ENCODE measurements around the gene DCAF6.
"Not testable (repeated sequence)": the region's sequence is repeated elsewhere in the genome, so short reads cannot be mapped to it uniquely, and the experiment has no call there.

The DCAF6 gene

DNA sequence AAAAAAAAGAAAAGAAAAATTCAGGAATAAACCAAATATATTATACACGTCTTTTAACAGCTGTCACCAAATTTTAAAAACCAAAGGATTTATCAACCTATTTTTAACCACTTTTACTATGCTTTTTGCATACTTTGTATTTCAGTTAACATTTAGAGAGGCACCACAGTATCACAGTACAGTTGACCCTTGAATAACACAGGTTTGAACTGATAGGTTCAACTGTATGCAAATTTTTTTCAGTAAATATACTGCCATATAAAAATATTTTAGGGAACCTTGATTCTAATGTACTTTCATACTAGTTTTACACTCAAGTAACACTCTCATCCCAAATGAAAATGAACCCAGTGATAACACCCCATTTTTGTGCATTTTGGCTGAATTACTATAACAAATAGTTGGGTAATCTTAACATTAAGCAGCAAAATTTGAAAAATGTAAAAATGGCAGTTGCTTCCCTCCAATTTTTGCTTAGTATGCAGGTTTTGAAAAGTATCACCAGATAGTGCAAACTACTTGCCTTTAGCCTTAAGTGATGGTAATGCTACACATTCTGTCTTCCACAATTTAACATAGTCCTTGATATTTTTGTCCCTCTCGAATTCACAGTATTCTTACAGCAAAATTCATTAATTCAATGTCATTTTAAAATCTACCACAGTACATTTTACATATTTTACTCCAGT is 11.8 kb upstream of the DCAF6 start:
- Histone ChIP-seq H3K9ac (ENCODE audit: low read depth, low read length) (no peak overlapping the region), H3K4me1 (ENCODE audit: insufficient read depth, low read length) (no peaks in the 10 kb centered on the region; the same call in 1 of the 2 replicates), H3K27me3 (ENCODE audit: insufficient read depth, low read length) (no peaks in the 10 kb centered on the region), H3K27ac (ENCODE audit: low read length) (no peak overlapping the region), H3K4me3 (ENCODE audit: low read length) (no peak overlapping the region), H3K36me3 (ENCODE audit: insufficient read depth, low read depth, low read length) (no peaks in the 10 kb centered on the region), H3K9me3 (ENCODE audit: insufficient read depth, low read depth, low read length) (no peaks in the 10 kb centered on the region)

DNA sequence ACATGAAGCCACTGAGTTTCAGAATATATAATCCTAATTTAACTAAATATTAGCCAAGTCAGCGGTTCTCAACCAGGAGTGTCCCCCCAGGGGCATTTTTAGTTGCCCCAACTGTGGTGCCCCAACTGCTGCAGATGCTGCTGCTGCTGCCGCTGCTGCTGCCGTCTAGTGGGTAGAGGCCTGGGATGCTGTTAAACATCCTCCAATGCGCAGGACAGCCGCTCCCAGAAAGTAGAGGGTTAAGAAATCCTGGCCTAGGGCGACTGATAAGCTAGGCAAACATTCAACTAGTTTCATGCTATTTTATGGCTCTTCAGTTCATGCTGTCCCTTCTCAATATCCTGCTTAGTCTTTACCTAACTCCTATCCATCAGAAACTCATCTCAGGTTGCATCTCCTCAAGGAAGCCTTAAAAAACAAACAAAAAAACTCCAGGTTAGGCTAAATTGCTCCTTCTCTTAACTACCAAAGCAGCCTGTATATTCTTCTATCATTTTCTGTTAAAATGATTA is 9.9 kb upstream of the DCAF6 start:
- Histone ChIP-seq H3K27ac (ENCODE audit: low read length) (no peak overlapping the region), H3K27me3 (ENCODE audit: insufficient read depth, low read length) (no peaks in the 10 kb centered on the region), H3K4me1 (ENCODE audit: insufficient read depth, low read length) (no peaks in the 10 kb centered on the region; the same call in 1 of the 2 replicates), H3K9ac (ENCODE audit: low read depth, low read length) (no peak overlapping the region), H3K36me3 (ENCODE audit: insufficient read depth, low read depth, low read length) (no peaks in the 10 kb centered on the region), H3K4me3 (ENCODE audit: low read length) (no peak overlapping the region), H3K9me3 (ENCODE audit: insufficient read depth, low read depth, low read length) (no peaks in the 10 kb centered on the region)

DNA sequence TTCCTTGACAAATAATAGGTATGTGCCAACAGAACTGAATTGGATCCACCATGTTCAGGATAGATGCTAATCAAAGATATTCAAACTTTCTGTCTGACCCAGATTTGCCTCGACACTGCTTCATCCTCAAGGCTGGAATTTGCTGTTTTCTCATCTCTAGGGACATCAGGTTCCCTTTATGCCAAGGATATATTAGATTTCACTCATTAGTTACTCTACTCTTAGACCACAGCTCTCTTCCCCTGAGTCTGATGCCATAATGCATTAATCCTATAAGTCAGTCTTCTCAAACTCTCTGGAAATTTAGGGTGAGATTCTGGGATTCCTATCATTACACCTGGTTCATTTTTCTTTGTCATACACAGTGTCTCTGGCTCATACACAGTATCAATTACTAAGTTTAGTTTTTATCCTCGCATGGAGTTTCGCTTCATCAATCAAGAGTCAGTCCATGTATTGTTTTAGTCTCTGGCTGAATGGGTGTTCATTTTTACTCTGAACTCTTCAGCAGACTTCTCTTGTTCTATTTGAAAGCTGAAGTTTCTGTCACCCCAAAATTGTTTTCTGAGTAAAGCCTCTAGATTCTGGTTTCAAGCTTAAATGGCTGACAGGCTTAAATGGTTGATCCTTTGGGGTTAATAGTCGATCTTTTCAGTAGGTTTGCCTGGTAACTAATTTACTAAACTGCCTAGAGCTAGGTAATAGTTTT is 9.3 kb upstream of the DCAF6 start:
- Histone ChIP-seq H3K9me3 (ENCODE audit: insufficient read depth, low read depth, low read length) (no peaks in the 10 kb centered on the region), H3K4me3 (ENCODE audit: low read length) (no peak overlapping the region), H3K4me1 (ENCODE audit: insufficient read depth, low read length) (no peaks in the 10 kb centered on the region; the same call in 1 of the 2 replicates), H3K27ac (ENCODE audit: low read length) (no peak overlapping the region), H3K36me3 (ENCODE audit: insufficient read depth, low read depth, low read length) (no peaks in the 10 kb centered on the region), H3K27me3 (ENCODE audit: insufficient read depth, low read length) (no peaks in the 10 kb centered on the region), H3K9ac (ENCODE audit: low read depth, low read length) (no peak overlapping the region)

DNA sequence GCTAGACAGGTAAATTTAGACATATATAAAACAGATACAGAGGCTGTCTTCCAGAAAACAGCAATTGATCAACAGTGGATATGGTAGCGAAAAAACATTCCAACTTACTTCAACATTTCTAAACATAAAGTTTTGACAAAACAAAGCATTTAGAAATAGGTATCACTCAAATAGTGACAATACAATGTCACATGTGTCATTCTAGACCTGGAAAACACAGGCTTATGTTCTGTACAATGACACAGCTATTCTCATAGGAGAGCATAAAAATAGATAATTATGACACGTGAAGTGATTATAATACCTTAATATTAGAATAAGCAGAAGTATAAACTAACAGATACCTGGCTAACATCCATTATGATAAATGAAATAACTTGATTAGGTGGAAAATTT is 8.0 kb upstream of the DCAF6 start:
- H3K4me3 ChIP-seq (ENCODE audit: low read length) = no peak overlapping the region
- H3K9ac ChIP-seq (ENCODE audit: low read depth, low read length) = no peak overlapping the region
- H3K4me1 ChIP-seq (ENCODE audit: insufficient read depth, low read length) = no peaks in the 10 kb centered on the region; the same call in 1 of the 2 replicates
- no peaks in the 10 kb centered on the region for H3K36me3 ChIP-seq (ENCODE audit: insufficient read depth, low read depth, low read length)
- H3K27me3 ChIP-seq (ENCODE audit: insufficient read depth, low read length) = no peaks in the 10 kb centered on the region
- no peak overlapping the region for H3K27ac ChIP-seq (ENCODE audit: low read length)
- no peaks in the 10 kb centered on the region for H3K9me3 ChIP-seq (ENCODE audit: insufficient read depth, low read depth, low read length)

DNA sequence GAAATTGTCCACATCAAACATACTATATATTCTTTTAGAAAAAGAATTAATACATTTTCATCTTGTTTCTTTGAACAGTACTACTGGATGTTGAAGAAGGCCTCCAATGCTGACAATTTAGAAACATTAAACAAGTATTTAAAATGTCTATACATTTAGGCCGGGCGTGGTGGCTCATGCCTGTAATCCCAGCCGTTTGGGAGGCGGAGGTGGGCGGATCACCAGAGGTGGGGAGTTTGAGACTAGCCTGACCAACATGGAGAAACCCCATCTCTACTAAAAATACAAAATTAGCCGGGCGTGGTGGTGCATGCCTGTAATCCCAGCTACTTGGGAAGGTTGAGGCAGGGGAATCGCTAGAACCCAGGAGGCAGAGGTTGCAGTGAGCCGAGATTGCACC is 7.6 kb upstream of the DCAF6 start:
- not testable (repeated sequence) for H3K4me1 ChIP-seq (ENCODE audit: insufficient read depth, low read length); H3K4me3 ChIP-seq (ENCODE audit: low read length); H3K36me3 ChIP-seq (ENCODE audit: insufficient read depth, low read depth, low read length); H3K27ac ChIP-seq (ENCODE audit: low read length); H3K9me3 ChIP-seq (ENCODE audit: insufficient read depth, low read depth, low read length); H3K27me3 ChIP-seq (ENCODE audit: insufficient read depth, low read length); H3K9ac ChIP-seq (ENCODE audit: low read depth, low read length)

DNA sequence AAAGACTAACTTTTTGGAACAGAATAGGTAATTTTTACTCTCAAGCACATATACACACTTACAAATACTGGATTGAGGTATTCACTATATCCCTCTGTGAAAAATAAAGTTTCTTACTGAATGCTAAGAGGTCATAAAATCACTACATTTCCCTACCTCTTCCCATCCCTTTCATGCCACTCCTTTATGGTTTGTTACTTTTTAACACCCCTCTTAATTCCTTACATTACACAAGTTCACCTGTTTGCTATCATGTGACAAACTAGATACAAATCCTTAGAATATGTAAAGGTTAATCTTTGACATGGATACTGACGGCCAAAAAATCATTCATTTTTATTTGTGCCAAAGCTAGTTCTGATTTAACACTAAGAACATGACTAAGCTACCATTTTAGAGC is 6.8 kb upstream of the DCAF6 start:
- H3K27me3 ChIP-seq (ENCODE audit: insufficient read depth, low read length) = no peaks in the 10 kb centered on the region
- no peaks in the 10 kb centered on the region for H3K36me3 ChIP-seq (ENCODE audit: insufficient read depth, low read depth, low read length)
- peaks cover 3% of the 10 kb centered on the region; the same call in 1 of the 2 replicates for H3K4me1 ChIP-seq (ENCODE audit: insufficient read depth, low read length)
- no peak overlapping the region for H3K9ac ChIP-seq (ENCODE audit: low read depth, low read length)
- H3K9me3 ChIP-seq (ENCODE audit: insufficient read depth, low read depth, low read length) = no peaks in the 10 kb centered on the region
- H3K27ac ChIP-seq (ENCODE audit: low read length) = no peak overlapping the region
- no peak overlapping the region for H3K4me3 ChIP-seq (ENCODE audit: low read length)

DNA sequence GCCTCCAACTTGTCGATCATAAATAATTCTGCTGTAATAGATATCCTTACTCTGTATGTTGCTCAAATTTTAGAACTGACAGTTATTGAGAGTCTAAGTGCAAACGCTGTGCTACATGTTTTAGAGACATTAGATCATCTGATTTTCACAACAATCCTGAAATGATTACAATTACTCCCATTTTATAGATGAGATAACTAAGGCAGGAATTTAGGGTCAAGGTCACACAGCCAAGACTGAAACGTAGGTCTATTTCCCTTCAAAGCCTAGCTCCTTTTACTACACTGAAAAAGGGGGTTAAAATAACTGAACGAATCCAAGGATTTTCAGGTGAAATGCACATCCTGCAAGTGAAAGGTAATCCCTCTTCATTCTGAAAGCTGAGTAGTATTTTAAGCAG is 2.7 kb upstream of the DCAF6 start:
- Histone ChIP-seq H3K4me3 (ENCODE audit: low read length) (0 out of 2 replicates have a peak overlapping the region, but pooled peaks have one; percentile 95), H3K4me1 (ENCODE audit: insufficient read depth, low read length) (peaks cover 13% of the 10 kb centered on the region; the same call in 1 of the 2 replicates), H3K27me3 (ENCODE audit: insufficient read depth, low read length) (no peaks in the 10 kb centered on the region), H3K36me3 (ENCODE audit: insufficient read depth, low read depth, low read length) (no peaks in the 10 kb centered on the region), H3K27ac (ENCODE audit: low read length) (no peak overlapping the region), H3K9ac (ENCODE audit: low read depth, low read length) (no peak overlapping the region), H3K9me3 (ENCODE audit: insufficient read depth, low read depth, low read length) (no peaks in the 10 kb centered on the region)

DNA sequence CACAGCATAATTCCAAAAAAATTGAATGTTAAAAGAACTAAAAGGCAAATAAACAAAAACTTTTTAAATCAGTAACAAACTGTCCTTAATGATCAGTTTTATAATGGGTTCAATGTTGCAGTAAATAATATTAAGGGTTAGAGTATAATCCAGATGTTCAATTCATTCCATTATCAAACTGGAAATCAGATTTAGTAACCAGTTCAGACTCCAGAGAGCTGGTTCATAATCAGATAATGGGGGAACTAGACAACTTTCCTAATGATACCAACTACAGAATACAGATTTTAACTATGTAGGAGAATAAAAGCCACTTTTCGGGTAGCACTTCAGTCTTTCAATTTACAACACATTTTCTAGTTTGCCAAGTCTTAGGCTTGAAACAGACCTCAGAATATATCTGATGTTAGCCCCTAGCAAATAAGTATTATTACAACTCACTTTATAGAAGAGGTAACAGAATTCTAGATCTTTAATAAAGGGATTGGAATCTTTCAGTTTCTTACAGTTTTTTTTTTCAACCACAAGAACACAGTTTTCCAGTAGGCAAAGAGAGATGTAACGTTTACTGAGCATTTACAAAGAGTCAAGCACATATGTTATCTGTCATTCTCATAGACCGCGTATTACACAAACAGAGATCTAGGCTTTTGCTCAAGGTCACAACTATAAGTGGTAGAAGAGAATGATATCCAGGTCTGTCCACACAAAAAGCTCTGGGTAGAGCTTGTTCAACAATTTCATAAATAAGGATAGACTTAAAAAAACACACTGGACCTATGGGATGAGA is 1.9 kb upstream of the DCAF6 start:
- H3K9ac ChIP-seq (ENCODE audit: low read depth, low read length) = peak overlapping the region; percentile 82; the same call in 1 of the 2 replicates
- H3K27ac ChIP-seq (ENCODE audit: low read length) = no peak overlapping the region
- peak overlapping the region; percentile 95 for H3K4me3 ChIP-seq (ENCODE audit: low read length)
- no peaks in the 10 kb centered on the region for H3K9me3 ChIP-seq (ENCODE audit: insufficient read depth, low read depth, low read length)
- H3K36me3 ChIP-seq (ENCODE audit: insufficient read depth, low read depth, low read length) = no peaks in the 10 kb centered on the region
- no peaks in the 10 kb centered on the region for H3K27me3 ChIP-seq (ENCODE audit: insufficient read depth, low read length)
- peaks cover 13% of the 10 kb centered on the region; the same call in 1 of the 2 replicates for H3K4me1 ChIP-seq (ENCODE audit: insufficient read depth, low read length)

DNA sequence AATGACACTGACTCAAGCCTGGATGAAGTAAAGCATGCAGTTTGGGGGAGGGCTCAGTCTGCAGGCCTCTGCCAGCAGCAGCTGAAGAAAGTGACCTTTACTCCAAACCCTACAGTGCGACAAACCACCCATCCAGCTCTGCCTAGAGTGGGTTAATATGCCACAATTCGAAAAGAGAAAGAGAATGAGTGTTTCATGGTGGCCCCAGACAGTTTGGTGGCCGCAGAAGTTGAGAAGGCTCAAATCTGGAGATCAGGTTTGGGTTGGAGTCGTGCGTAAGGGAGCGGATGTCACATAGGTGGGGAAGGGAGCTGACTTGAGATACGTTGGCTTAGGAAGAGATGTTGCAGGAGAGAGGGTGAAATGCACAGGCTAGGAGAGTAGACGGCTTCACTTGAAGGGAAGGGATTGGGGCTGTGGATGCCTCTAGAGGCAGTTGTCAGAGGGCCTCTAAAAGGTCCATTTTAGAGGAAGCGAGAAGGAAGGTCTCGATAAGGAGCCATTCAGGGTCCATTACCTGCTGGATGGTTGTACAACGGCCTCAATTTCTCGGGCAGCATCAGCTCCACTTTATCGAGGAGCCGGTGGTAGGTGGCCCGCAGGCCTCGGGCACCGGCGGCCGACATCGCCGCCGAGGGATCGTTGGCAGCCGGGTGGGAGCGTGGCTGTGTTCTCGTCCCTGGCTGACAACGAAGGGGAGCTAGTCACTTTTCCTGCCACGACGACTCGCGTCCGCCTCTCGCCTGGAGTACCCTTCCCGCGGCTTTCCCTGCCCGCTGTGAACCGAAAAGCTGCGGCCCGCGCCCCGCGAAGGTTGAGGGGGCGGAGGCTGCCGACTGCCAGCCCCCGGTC is 1.0 kb upstream of the DCAF6 start:
- Histone ChIP-seq H3K4me1 (ENCODE audit: insufficient read depth, low read length) (peaks cover 13% of the 10 kb centered on the region; the same call in 1 of the 2 replicates), H3K4me3 (ENCODE audit: low read length) (peak overlapping the region; percentile 95), H3K27ac (ENCODE audit: low read length) (no peak overlapping the region), H3K9me3 (ENCODE audit: insufficient read depth, low read depth, low read length) (no peaks in the 10 kb centered on the region), H3K27me3 (ENCODE audit: insufficient read depth, low read length) (no peaks in the 10 kb centered on the region), H3K9ac (ENCODE audit: low read depth, low read length) (peak overlapping the region; percentile 82), H3K36me3 (ENCODE audit: insufficient read depth, low read depth, low read length) (no peaks in the 10 kb centered on the region)

DNA sequence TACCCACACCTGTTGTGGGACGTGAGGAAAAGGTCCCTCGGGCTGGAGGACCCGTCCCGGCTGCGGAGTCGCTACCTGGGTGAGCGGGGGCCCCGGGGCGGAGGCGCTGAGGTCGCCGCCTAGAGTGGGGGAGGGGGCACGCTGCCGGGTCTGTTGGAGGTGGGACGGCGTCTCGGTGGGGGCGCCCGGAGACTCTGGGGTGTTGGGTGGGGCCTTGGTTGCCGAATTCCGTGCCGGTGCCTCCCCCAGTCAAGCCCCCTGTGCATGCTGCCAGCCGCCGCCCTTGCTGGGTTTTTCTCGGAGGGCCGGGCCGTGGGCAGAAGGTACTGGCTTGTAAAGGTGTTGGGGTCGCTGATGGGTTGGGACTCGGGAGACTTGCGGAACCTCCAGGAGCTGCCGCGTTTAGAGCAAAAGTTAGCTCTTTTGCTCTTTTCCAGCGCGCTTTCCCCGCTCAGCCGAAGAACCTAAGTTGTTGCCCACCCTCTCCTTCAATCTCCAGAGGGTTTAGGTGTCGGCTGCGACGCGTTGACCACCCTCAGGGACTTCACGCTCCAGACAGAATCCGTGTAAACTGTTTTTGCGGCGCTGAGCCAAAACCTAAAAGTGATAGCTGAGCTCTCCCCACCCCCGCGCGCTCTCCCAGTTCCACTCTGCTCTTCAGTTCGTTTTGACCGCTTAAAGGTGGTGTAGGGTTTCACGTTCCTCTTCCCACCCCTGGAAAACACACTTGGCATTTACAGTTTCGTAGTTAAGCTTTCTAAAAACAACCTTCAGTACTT is 636 bp downstream of the DCAF6 start, which contains the start of gene MPC2:
Gene MPC2 (minus strand): TSS at position 143 of the 779 bp plus-strand sequence. CDS start 1,231 bp downstream, outside the sequence.
- Histone ChIP-seq H3K4me1 (ENCODE audit: insufficient read depth, low read length) (peaks cover 13% of the 10 kb centered on the region; the same call in 1 of the 2 replicates), H3K27ac (ENCODE audit: low read length) (peak within 1 kb of the TSS; percentile 97), H3K9me3 (ENCODE audit: insufficient read depth, low read depth, low read length) (no peaks in the 10 kb centered on the region), H3K36me3 (ENCODE audit: insufficient read depth, low read depth, low read length) (no peaks in the 10 kb centered on the region), H3K9ac (ENCODE audit: low read depth, low read length) (peak within 1 kb of the TSS; percentile 100), H3K4me3 (ENCODE audit: low read length) (peak within 1 kb of the TSS; percentile 95), H3K27me3 (ENCODE audit: insufficient read depth, low read length) (no peaks in the 10 kb centered on the region)

All from iPS-20b (cell line).